Caco-2 (cell line): ENCODE measurements around the gene IL1A. TPM values are rescaled to one million over a fixed set of nuclear protein-coding genes. Genes with fewer than 3 reads are reported as not detected.

Experiments used
- BruUV-seq: library from RNA; stranded (reverse); fragments of 400-500 nt; replicated peaks from 2 replicates; lab custom pipeline; 2021; lab: Mats Ljungman, UMichigan
- CTCF ChIA-PET: fragments of 300-600 bp; sonication (Branson Sonifier 250); formaldehyde crosslinking; loops from one replicate; lab custom pipeline; 2022; ENCODE audit warnings: antibody characterized with exemption; lab: Charles Lee
- POLR2A ChIA-PET: fragments of 300-600 bp; sonication (Branson Sonifier 250); formaldehyde crosslinking; loops from one replicate; lab custom pipeline; 2022; ENCODE audit warnings: antibody characterized with exemption; lab: Charles Lee
- DNase-seq, 2 experiments: peaks; one replicate each; pipeline versions ENCODE4 v3.0.0 to v3.0.0-alpha.2; 2020 to 2022
- H3K27me3 ChIP-seq: replicated peaks from 2 replicates; pipeline ENCODE4 v1.6.0; 2011; ENCODE audit warnings: low read length; ENCODE audit not compliant: control insufficient read depth, insufficient read depth
- H3K36me3 ChIP-seq: 2 replicates; pipeline ENCODE4 v1.5.1; 2011; ENCODE audit warnings: low read length; ENCODE audit not compliant: control insufficient read depth, insufficient read depth
- H3K4me1 ChIP-seq: fragments of 250-450 bp; sonication (Bioruptor Pico); 2 replicates; pipeline ENCODE4 v1.5.1; 2020; ENCODE audit warnings: mild to moderate bottlenecking
- H3K4me3 ChIP-seq: 2 replicates; pipeline ENCODE4 v1.5.1; 2011; ENCODE audit warnings: low read depth, mild to moderate bottlenecking, control low read depth, low read length
- H3K9me3 ChIP-seq: fragments of 250-450 bp; sonication (Bioruptor Pico); 2 replicates; pipeline ENCODE4 v1.5.1; 2020; ENCODE audit warnings: mild to moderate bottlenecking, moderate library complexity
- H3K27ac Mint-ChIP-seq: one replicate; pipeline ENCODE4 v1.8.0; 2022; ENCODE audit warnings: mixed read lengths; ENCODE audit not compliant: unreplicated experiment
- H3K27me3 Mint-ChIP-seq: one replicate; pipeline ENCODE4 v1.8.0; 2022; ENCODE audit warnings: mixed read lengths; ENCODE audit not compliant: insufficient read depth, unreplicated experiment
- H3K36me3 Mint-ChIP-seq: one replicate; pipeline ENCODE4 v1.8.0; 2022; ENCODE audit warnings: mild to moderate bottlenecking, mixed read lengths; ENCODE audit not compliant: insufficient read depth, unreplicated experiment
- H3K4me1 Mint-ChIP-seq: one replicate; pipeline ENCODE4 v1.8.0; 2022; ENCODE audit warnings: low read depth, mixed read lengths; ENCODE audit not compliant: unreplicated experiment
- H3K4me3 Mint-ChIP-seq: one replicate; pipeline ENCODE4 v1.8.0; 2022; ENCODE audit warnings: mild to moderate bottlenecking, moderate library complexity, mixed read lengths; ENCODE audit not compliant: unreplicated experiment
- H3K9me3 Mint-ChIP-seq: one replicate; pipeline ENCODE4 v1.8.0; 2022; ENCODE audit warnings: mixed read lengths; ENCODE audit not compliant: unreplicated experiment
- intact Hi-C: fragments of 100-400 bp; cut with micrococcal nuclease; formaldehyde crosslinking; loops from one replicate; pipeline ENCODE4 v1.10.0; 2022; ENCODE audit not compliant: unreplicated experiment
- total RNA-seq: library from RNA; stranded (reverse); gene quantifications from 2 replicates; pipeline ENCODE4 v1.2.3, GENCODE V29; 2022
- TF ChIP-seq, protein P1 (sequence below), 2 experiments: fragments of 200-600 bp in 1 of 2; IDR thresholded peaks; 1 replicate in 1 of 2; 2 replicates in 1 of 2; pipeline versions ENCODE4 v1.5.1 to v1.8.0; 2011 to 2022; ENCODE audit warnings: antibody characterized with exemption in 1 of 2, control low read depth in 1 of 2, inconsistent platforms in 1 of 2, low read depth in 1 of 2, low read length in 1 of 2, mild to moderate bottlenecking in 1 of 2, moderate library complexity in 1 of 2; ENCODE audit not compliant: insufficient read depth in 1 of 2, severe bottlenecking in 1 of 2, unreplicated experiment in 1 of 2

Gene IL1A
- total RNA-seq, 1 experiment from 2014 or later: not detected

- no TSS peak for BruUV-seq
- H3K27me3 Mint-ChIP-seq: no peaks in the 10 kb centered on the region
- Histone ChIP-seq H3K4me3 (no peak overlapping the region), H3K4me1 (no peaks in the 10 kb centered on the region), H3K27me3 (no peaks in the 10 kb centered on the region), H3K9me3 (no peaks in the 10 kb centered on the region), H3K36me3 (no peaks in the 10 kb centered on the region)
- CTCF ChIA-PET: no interaction called here
- no peak for DNase-seq
- no peak overlapping the region for H3K4me3 Mint-ChIP-seq
- intact Hi-C loops: no loop called here
- TF ChIP-seq, protein P1, sequence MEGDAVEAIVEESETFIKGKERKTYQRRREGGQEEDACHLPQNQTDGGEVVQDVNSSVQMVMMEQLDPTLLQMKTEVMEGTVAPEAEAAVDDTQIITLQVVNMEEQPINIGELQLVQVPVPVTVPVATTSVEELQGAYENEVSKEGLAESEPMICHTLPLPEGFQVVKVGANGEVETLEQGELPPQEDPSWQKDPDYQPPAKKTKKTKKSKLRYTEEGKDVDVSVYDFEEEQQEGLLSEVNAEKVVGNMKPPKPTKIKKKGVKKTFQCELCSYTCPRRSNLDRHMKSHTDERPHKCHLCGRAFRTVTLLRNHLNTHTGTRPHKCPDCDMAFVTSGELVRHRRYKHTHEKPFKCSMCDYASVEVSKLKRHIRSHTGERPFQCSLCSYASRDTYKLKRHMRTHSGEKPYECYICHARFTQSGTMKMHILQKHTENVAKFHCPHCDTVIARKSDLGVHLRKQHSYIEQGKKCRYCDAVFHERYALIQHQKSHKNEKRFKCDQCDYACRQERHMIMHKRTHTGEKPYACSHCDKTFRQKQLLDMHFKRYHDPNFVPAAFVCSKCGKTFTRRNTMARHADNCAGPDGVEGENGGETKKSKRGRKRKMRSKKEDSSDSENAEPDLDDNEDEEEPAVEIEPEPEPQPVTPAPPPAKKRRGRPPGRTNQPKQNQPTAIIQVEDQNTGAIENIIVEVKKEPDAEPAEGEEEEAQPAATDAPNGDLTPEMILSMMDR (IDR thresholded peaks at IDR 0.05; ENCODE audit: insufficient read depth in 1 of 2, low read depth in 1 of 2, low read length in 1 of 2, severe bottlenecking in 1 of 2, unreplicated experiment in 1 of 2): no peak
- POLR2A ChIA-PET: no interaction called here
- H3K4me1 Mint-ChIP-seq: no peaks in the 10 kb centered on the region
- peaks cover 9% of the 10 kb centered on the region for H3K9me3 Mint-ChIP-seq
- H3K36me3 Mint-ChIP-seq: no peaks in the 10 kb centered on the region
- no peak overlapping the region for H3K27ac Mint-ChIP-seq
Measured at GRCh38 chr2:112772911-112773475, 11.3 kb downstream of the IL1A start.

- intact Hi-C loops: no loop called here
- TF ChIP-seq, protein P1 (IDR thresholded peaks at IDR 0.05; ENCODE audit: insufficient read depth in 1 of 2, low read depth in 1 of 2, low read length in 1 of 2, severe bottlenecking in 1 of 2, unreplicated experiment in 1 of 2): no peak
- Mint-ChIP-seq H3K36me3 (no peaks in the 10 kb centered on the region), H3K4me1 (no peaks in the 10 kb centered on the region), H3K4me3 (no peak overlapping the region), H3K27ac (no peak overlapping the region), H3K27me3 (no peaks in the 10 kb centered on the region), H3K9me3 (peaks cover 9% of the 10 kb centered on the region)
- H3K27me3 ChIP-seq: no peaks in the 10 kb centered on the region
- no peak for DNase-seq
- H3K36me3 ChIP-seq: no peaks in the 10 kb centered on the region
- H3K4me3 ChIP-seq: no peak overlapping the region
- H3K9me3 ChIP-seq: no peaks in the 10 kb centered on the region
- ChIA-PET CTCF (no interaction called here), POLR2A (no interaction called here)
- BruUV-seq: no TSS peak
- H3K4me1 ChIP-seq: no peaks in the 10 kb centered on the region
Measured at GRCh38 chr2:112772322-112772721, 12.0 kb downstream of the IL1A start.

DNA sequence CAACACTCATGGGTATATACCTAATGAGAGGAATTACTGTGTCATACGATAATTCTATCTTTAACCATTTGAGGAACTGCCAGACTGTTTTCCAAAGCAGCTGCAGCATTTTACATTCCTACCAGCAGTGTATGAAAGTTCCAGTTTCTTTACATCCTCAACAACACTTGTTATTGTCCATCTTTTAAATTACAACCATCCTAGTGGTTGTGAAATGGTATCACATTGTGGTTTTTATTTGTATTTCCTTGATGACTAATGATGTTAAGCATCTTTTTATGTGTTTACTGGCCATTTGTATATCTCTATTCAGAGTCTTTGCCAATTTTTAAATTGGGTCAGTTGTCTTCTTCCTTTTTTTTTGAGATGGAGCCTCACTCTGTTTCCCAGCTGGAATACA lies 15.9 kb downstream of the IL1A start:
- Histone ChIP-seq H3K4me1 (0 out of 2 replicates have a peak, but pooled peaks cover 4% of the 10 kb centered on the region), H3K4me3 (no peak overlapping the region), H3K9me3 (no peaks in the 10 kb centered on the region), H3K27me3 (no peaks in the 10 kb centered on the region), H3K36me3 (no peaks in the 10 kb centered on the region)
- Mint-ChIP-seq H3K4me1 (peaks cover 14% of the 10 kb centered on the region), H3K4me3 (no peak overlapping the region), H3K36me3 (peaks cover 8% of the 10 kb centered on the region), H3K27me3 (no peaks in the 10 kb centered on the region), H3K9me3 (no peaks in the 10 kb centered on the region), H3K27ac (no peak overlapping the region)
- TF ChIP-seq, protein P1 (IDR thresholded peaks at IDR 0.05; ENCODE audit: insufficient read depth in 1 of 2, low read depth in 1 of 2, low read length in 1 of 2, severe bottlenecking in 1 of 2, unreplicated experiment in 1 of 2): no peak
- intact Hi-C loops: no loop called here
- DNase-seq: no peak
- ChIA-PET POLR2A (no interaction called here), CTCF (no interaction called here)
- BruUV-seq: no TSS peak
